ENCODE results near the gene DCLRE1C. TPM values are rescaled to one million over a fixed set of nuclear protein-coding genes. Genes with fewer than 3 reads are reported as not detected.

Gene DCLRE1C
- total and polyA plus RNA-seq, 2 donors (not counting 3 experiments of a cell fraction or from before 2014, with no cell fraction given), result 2.1 to 15.8 TPM

- H3K9ac ChIP-seq (replicated peaks; ENCODE audit: extremely low read depth, insufficient read depth, low read length), result no peak overlapping the region
- dilution Hi-C loops (cut with MboI; ENCODE audit: extremely low pct_ligation_motif_present, low sequenced_read_pairs), result no loop called here
Measured at GRCh38 chr10:14954934-14955333, 1.0 kb upstream of the DCLRE1C start.

GRCh38 chr10:14953424-14954000, 384 bp downstream of the DCLRE1C start:
- ChIA-PET POLR2A (interaction anchor here (0.9 kb wide), 1 partner anchor 116 kb away, joined by 6 read pairs; the partner anchor contains the start of genes CDNF, HSPA14 and MSANTD7), CTCF (interaction anchor here (0.8 to 2.3 kb wide), 13 partner anchors 8 to 417 kb away, joined by 3 to 11 read pairs (median 4); partner anchors contain the start of genes FAM171A1 and SUV39H2)
- Histone ChIP-seq H3K4me3 (replicated peaks in 1 of 3; ENCODE audit: insufficient read depth in 1 of 3, low read depth in 1 of 3, low read length in 3 of 3) (peak overlapping the region; percentile 48 to 73 (median 69)), H2AFZ (ENCODE audit: low read depth, low read length) (peak overlapping the region; percentile 78), H3K27me3 (ENCODE audit: control insufficient read depth in 2 of 2, insufficient read depth in 2 of 2, low read length in 2 of 2) (no peaks in the 10 kb centered on the region), H3K9ac (replicated peaks; ENCODE audit: extremely low read depth, insufficient read depth, low read length) (peak overlapping the region; percentile 59), H3K4me2 (ENCODE audit: insufficient read depth, low read length) (peak overlapping the region; percentile 79), H3K9me3 (replicated peaks; ENCODE audit: control insufficient read depth, insufficient read depth, low read length) (no peaks in the 10 kb centered on the region), H3K9me1 (replicated peaks; ENCODE audit: control insufficient read depth, extremely low read depth, insufficient read depth, low read length) (no peaks in the 10 kb centered on the region), H3K4me1 (ENCODE audit: control insufficient read depth, extremely low read depth, insufficient read depth, low read length) (peaks cover 15% of the 10 kb centered on the region), H3K79me2 (ENCODE audit: control insufficient read depth, insufficient read depth, low read length) (peaks cover 41% of the 10 kb centered on the region), H3K36me3 (ENCODE audit: control insufficient read depth in 2 of 2, extremely low read depth in 1 of 2, insufficient read depth in 2 of 2, low read length in 2 of 2) (no peaks in the 10 kb centered on the region), H3K27ac (ENCODE audit: insufficient read depth, low read depth, low read length) (peak overlapping the region; percentile 79), H4K20me1 (replicated peaks; ENCODE audit: control insufficient read depth, extremely low read depth, insufficient read depth, low read length) (no peaks in the 10 kb centered on the region)
- no peak for TF ChIP-seq EZH2 (IDR thresholded peaks at IDR 0.05; ENCODE audit: borderline replicate concordance, low read depth, low read length, severe bottlenecking)
- no peak for TF ChIP-seq FOS (IDR thresholded peaks at IDR 0.05; ENCODE audit: borderline replicate concordance, insufficient read depth, low read length)
- no peak for TF ChIP-seq MAX (IDR thresholded peaks at IDR 0.05; ENCODE audit: insufficient read depth, insufficient read length)
- TF ChIP-seq MYC (IDR thresholded peaks at IDR 0.05; ENCODE audit: low read depth, low read length), result no peak
- peak; percentile 2 for TF ChIP-seq POLR2A (IDR thresholded peaks at IDR 0.05; ENCODE audit: low read depth, low read length)
- TF ChIP-seq JUN (IDR thresholded peaks at IDR 0.05; ENCODE audit: borderline replicate concordance, insufficient read depth, insufficient read length, low read depth), result no peak
- TF ChIP-seq POLR2AphosphoS5 (IDR thresholded peaks at IDR 0.05; ENCODE audit: insufficient read depth, low read depth, low read length), result no peak
- TF ChIP-seq CTCF (IDR thresholded peaks at IDR 0.05; ENCODE audit: extremely low read depth in 1 of 2, insufficient read depth in 1 of 2, low read depth in 1 of 2, low read length in 2 of 2), result peak in 1 of 2 donors; percentile 20
- no peak for TF ChIP-seq GATA2 (IDR thresholded peaks at IDR 0.05; ENCODE audit: insufficient read depth, insufficient read length, low read depth, low read length)
- no TSS peak for BruUV-seq (replicated peaks)
- FAIRE-seq, result no peak
- intact Hi-C loops (cut with micrococcal nuclease) (loop anchor here (5.0 to 10.0 kb wide), 2 partner anchors 349 to 419 kb away; partner anchors contain the start of gene FAM171A1), dilution Hi-C loops (cut with MboI; ENCODE audit: extremely low pct_ligation_motif_present, low sequenced_read_pairs) (no loop called here)
- DNase-seq (ENCODE audit: low read depth, low spot score), result peak; percentile 62

More at GRCh38 chr10:14954934-14955333, 1.0 kb upstream of the DCLRE1C start:
- Histone ChIP-seq H4K20me1 (replicated peaks; ENCODE audit: control insufficient read depth, extremely low read depth, insufficient read depth, low read length) (no peaks in the 10 kb centered on the region), H3K27ac (ENCODE audit: insufficient read depth, low read depth, low read length) (no peak overlapping the region), H2AFZ (ENCODE audit: low read depth, low read length) (no peak overlapping the region), H3K4me2 (ENCODE audit: insufficient read depth, low read length) (peak overlapping the region; percentile 79), H3K4me1 (ENCODE audit: control insufficient read depth, extremely low read depth, insufficient read depth, low read length) (peaks cover 18% of the 10 kb centered on the region), H3K27me3 (ENCODE audit: control insufficient read depth in 2 of 2, insufficient read depth in 2 of 2, low read length in 2 of 2) (no peaks in the 10 kb centered on the region), H3K4me3 (replicated peaks in 1 of 3; ENCODE audit: insufficient read depth in 1 of 3, low read depth in 1 of 3, low read length in 3 of 3) (no peak overlapping the region), H3K9me3 (replicated peaks; ENCODE audit: control insufficient read depth, insufficient read depth, low read length) (no peaks in the 10 kb centered on the region), H3K79me2 (ENCODE audit: control insufficient read depth, insufficient read depth, low read length) (peaks cover 33% of the 10 kb centered on the region), H3K36me3 (ENCODE audit: control insufficient read depth in 2 of 2, extremely low read depth in 1 of 2, insufficient read depth in 2 of 2, low read length in 2 of 2) (no peaks in the 10 kb centered on the region), H3K9me1 (replicated peaks; ENCODE audit: control insufficient read depth, extremely low read depth, insufficient read depth, low read length) (no peaks in the 10 kb centered on the region)
- DNase-seq (ENCODE audit: low read depth, low spot score), result no peak
- ChIA-PET CTCF (no interaction called here), POLR2A (no interaction called here)
- FAIRE-seq, result peak; percentile 58
- intact Hi-C loops (cut with micrococcal nuclease), result loop anchor here (2.0 to 10.0 kb wide), 3 partner anchors 116 to 417 kb away; partner anchors contain the start of genes CDNF, FAM171A1, HSPA14 and MSANTD7
- no TSS peak for BruUV-seq (replicated peaks)
- TF ChIP-seq JUN (IDR thresholded peaks at IDR 0.05; ENCODE audit: borderline replicate concordance, insufficient read depth, insufficient read length, low read depth), result no peak
- TF ChIP-seq EZH2 (IDR thresholded peaks at IDR 0.05; ENCODE audit: borderline replicate concordance, low read depth, low read length, severe bottlenecking), result no peak
- no peak for TF ChIP-seq POLR2A (IDR thresholded peaks at IDR 0.05; ENCODE audit: low read depth, low read length)
- TF ChIP-seq MYC (IDR thresholded peaks at IDR 0.05; ENCODE audit: low read depth, low read length), result no peak
- no peak for TF ChIP-seq FOS (IDR thresholded peaks at IDR 0.05; ENCODE audit: borderline replicate concordance, insufficient read depth, low read length)
- no peak for TF ChIP-seq GATA2 (IDR thresholded peaks at IDR 0.05; ENCODE audit: insufficient read depth, insufficient read length, low read depth, low read length)
- no peak for TF ChIP-seq POLR2AphosphoS5 (IDR thresholded peaks at IDR 0.05; ENCODE audit: insufficient read depth, low read depth, low read length)

Measured in endothelial cell of umbilical vein (primary cell).